Gastrocnemius medialis (tissue), 4 donors: Measurements from ENCODE around the gene CFAP300. TPM values are rescaled to one million over a fixed set of nuclear protein-coding genes. Genes with fewer than 3 reads are reported as not detected.
A peak's percentile ranks its signal among the peaks of the same experiment; 100 is the strongest.

Experiments
- ATAC-seq, 2 donors: fragments of 150-250 bp; one replicate each; pipeline ENCODE4 v1.9.1; 2016
- DNase-seq, 2 donors: peaks; one replicate each; pipeline ENCODE4 v3.0.0-alpha.2; 2019
- H3K27ac ChIP-seq, 4 donors: fragments of 200-600 bp; sonication (generic); 1 replicate in 1 of 4; 2 replicates in 3 of 4; pipeline ENCODE4 v1.5.1; 2016 to 2018; ENCODE audit warnings: mild to moderate bottlenecking in 2 of 4, moderate library complexity in 1 of 4
- H3K27me3 ChIP-seq, 3 donors: fragments of 200-600 bp; sonication (generic) in 2 of 3; 1 replicate in 1 of 3; 2 replicates in 2 of 3; pipeline versions ENCODE4 v1.5.1 to v1.6.0; 2016 to 2019; ENCODE audit warnings: mild to moderate bottlenecking in 1 of 3, moderate library complexity in 1 of 3
- H3K36me3 ChIP-seq, 2 donors: fragments of 200-600 bp; sonication (generic) in 1 of 2; one replicate each; pipeline ENCODE4 v1.5.1; 2017 to 2018
- H3K4me1 ChIP-seq, 2 donors: fragments of 200-600 bp; sonication (generic) in 1 of 2; one replicate each; pipeline ENCODE4 v1.5.1; 2016 to 2017; ENCODE audit warnings: mild to moderate bottlenecking in 2 of 2
- H3K4me3 ChIP-seq, 4 donors: fragments of 200-600 bp; sonication (generic) in 3 of 4; 1 replicate in 1 of 4; 2 replicates in 3 of 4; pipeline ENCODE4 v1.5.1; 2016 to 2019; ENCODE audit warnings: mild to moderate bottlenecking in 2 of 4
- H3K9me3 ChIP-seq, 3 donors: fragments of 200-600 bp; sonication (generic) in 2 of 3; 1 replicate in 1 of 3; 2 replicates in 2 of 3; pipeline ENCODE4 v1.5.1; 2016 to 2019
- POLR2A ChIP-seq, 2 donors: fragments of 450-650 bp; IDR thresholded peaks; one replicate each; pipeline ENCODE4 v1.6.1; 2017; ENCODE audit warnings: antibody characterized with exemption in 2 of 2, mild to moderate bottlenecking in 2 of 2, moderate library complexity in 2 of 2
- in situ Hi-C, 4 donors: fragments of 200-750 bp; cut with MboI; loops; one replicate each; pipeline versions ENCODE4 v1.15.0 to v1.8.0; 2017; ENCODE audit warnings: low sequenced_read_pairs in 4 of 4
- intact Hi-C: fragments of 100-400 bp; cut with DNase I; formaldehyde crosslinking; loops from one replicate; pipeline ENCODE4 v1.15.1; 2023; ENCODE audit warnings: low total_unique reads
- total RNA-seq, 4 donors: library from RNA; depleted of rRNA; stranded (reverse); fragments of >200 nt; gene quantifications; one replicate each; pipeline versions ENCODE4 v1.1.0 to v1.2.3, GENCODE V29; 2016
- TF ChIP-seq, protein P1 (sequence below), 5 experiments: fragments of 450-650 bp in 3 of 5; fragments of 200-600 bp in 2 of 5; sonication (generic) in 2 of 5; IDR thresholded peaks in 4 of 5; conservative IDR thresholded peaks in 1 of 5; 1 replicate in 4 of 5; 2 replicates in 1 of 5; pipeline ENCODE4 v1.5.1; 2016 to 2019; ENCODE audit warnings: antibody characterized with exemption in 5 of 5, mild to moderate bottlenecking in 3 of 5, moderate library complexity in 3 of 5

CFAP300 gene
- total RNA-seq = under 1 TPM in 1 of 4 donors, not detected in 3; 0.22 TPM

DNA sequence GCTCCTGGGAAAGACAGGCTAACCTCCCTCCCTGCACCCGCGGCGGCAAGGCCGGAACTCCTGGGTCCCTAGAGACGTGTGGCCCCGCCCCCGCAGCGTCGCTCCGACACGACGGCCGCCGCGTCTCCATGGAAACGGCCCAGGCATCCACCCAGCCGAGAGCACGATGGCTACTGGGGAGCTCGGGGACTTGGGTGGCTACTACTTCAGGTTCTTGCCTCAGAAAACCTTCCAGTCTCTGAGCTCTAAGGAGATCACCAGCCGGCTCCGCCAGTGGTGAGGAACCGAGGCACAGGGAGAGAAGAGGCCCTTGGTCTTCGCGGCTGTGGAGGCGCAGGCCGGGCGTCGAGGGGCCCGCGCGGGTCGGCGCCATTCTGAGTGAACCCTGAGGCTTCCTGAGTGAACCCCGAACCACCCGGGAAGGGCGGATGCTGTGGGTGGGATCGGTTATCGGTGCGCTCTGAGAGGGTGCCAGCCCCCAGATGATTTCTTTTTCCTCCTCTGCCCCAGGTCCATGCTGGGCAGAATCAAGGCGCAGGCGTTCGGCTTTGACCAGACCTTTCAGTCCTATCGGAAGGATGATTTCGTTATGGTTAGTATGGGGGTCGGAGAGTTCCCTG lies at the start of gene CFAP300:
CFAP300 (plus strand) TSS at position 133 of the 620 bp plus-strand sequence; CDS start at position 167, 34 bp downstream.
- Histone ChIP-seq H3K27ac (peak within 1 kb of the TSS; percentile 31 to 56 (median 37)), H3K4me1 (peaks cover 0 to 8% of the 10 kb centered on the region in 2 donors), H3K36me3 (no peaks in the 10 kb centered on the region), H3K4me3 (peak within 1 kb of the TSS; percentile 61 to 87 (median 63)), H3K9me3 (no peaks in the 10 kb centered on the region), H3K27me3 (peaks cover 7 to 14% (median 12%) of the 10 kb centered on the region in 3 donors)
- ATAC-seq (peak; percentile 68 to 79), DNase-seq (peak; percentile 58 to 70)
- no peak for TF ChIP-seq POLR2A (IDR thresholded peaks at IDR 0.05)
- TF ChIP-seq, protein P1, sequence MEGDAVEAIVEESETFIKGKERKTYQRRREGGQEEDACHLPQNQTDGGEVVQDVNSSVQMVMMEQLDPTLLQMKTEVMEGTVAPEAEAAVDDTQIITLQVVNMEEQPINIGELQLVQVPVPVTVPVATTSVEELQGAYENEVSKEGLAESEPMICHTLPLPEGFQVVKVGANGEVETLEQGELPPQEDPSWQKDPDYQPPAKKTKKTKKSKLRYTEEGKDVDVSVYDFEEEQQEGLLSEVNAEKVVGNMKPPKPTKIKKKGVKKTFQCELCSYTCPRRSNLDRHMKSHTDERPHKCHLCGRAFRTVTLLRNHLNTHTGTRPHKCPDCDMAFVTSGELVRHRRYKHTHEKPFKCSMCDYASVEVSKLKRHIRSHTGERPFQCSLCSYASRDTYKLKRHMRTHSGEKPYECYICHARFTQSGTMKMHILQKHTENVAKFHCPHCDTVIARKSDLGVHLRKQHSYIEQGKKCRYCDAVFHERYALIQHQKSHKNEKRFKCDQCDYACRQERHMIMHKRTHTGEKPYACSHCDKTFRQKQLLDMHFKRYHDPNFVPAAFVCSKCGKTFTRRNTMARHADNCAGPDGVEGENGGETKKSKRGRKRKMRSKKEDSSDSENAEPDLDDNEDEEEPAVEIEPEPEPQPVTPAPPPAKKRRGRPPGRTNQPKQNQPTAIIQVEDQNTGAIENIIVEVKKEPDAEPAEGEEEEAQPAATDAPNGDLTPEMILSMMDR (IDR thresholded peaks at IDR 0.05 in 4 of 5, conservative IDR thresholded peaks at IDR 0.05 in 1 of 5) = no peak
- in situ Hi-C loops = no loop called here
- intact Hi-C loops = loop anchor here (5.0 kb wide), 1 partner anchor 220 kb away; no protein-coding TSS in a partner anchor

DNA sequence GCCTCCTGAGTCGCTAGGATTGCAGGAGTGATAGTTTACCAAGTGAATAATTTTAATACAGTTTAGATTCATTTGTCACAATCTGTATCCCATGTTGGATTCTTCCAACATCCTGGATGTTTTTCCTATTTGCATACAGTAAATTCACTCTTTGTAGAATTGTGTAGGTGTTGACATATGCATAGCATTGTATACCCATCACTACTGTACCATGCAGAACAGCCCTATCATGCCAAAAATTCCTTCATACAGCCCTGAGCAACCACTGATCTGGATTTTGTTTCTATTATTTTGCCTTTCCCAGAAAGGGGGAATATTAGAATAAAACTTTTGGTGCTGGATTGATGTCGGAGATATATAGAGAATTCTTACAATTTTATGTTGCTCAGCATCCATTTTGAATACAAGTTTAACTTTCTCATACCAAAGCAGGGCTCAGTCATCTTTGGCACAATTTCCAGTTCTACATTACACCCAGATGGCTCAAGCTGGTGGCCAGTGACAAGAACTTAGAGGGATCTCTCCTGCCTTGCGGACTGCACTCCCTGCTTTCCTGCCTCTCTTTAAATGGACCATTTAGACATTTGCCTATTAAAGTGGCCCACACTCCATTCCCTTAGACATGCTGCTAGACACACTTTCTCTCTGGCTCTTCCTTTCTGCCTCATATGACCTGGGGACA lies 45.4 kb upstream of the CFAP300 start:
- Histone ChIP-seq H3K9me3 (no peaks in the 10 kb centered on the region), H3K4me3 (no peak overlapping the region), H3K4me1 (no peaks in the 10 kb centered on the region), H3K36me3 (no peaks in the 10 kb centered on the region), H3K27ac (no peak overlapping the region), H3K27me3 (no peaks in the 10 kb centered on the region)
- intact Hi-C loops = no loop called here
- no peak for DNase-seq
- in situ Hi-C loops = loop anchor here (10.0 to 25.0 kb wide), 3 partner anchors 137 to 539 kb away; no protein-coding TSS in a partner anchor
- TF ChIP-seq, protein P1 (IDR thresholded peaks at IDR 0.05 in 4 of 5, conservative IDR thresholded peaks at IDR 0.05 in 1 of 5) = no peak
- TF ChIP-seq POLR2A (IDR thresholded peaks at IDR 0.05) = no peak
- no peak for ATAC-seq

DNA sequence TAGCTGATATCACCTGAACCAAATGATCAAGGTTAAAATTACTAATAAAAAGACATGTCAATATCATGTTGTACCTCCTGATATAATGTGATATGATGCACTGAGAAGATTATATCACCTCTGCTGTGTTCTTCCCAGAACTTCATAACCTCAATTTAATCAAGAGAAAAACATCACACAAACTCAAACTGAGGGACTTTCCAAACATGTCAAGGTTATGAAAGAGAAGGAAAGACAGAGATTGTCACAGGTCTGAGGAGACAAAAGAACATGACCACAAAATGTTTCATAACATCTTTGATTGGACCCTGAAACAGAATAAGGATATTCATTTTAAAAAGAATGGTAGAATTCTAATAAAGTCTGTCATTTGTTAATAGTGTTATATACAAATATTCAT lies 43.0 kb upstream of the CFAP300 start:
- intact Hi-C loops = no loop called here
- Histone ChIP-seq H3K36me3 (no peaks in the 10 kb centered on the region), H3K4me3 (no peak overlapping the region), H3K27ac (no peak overlapping the region), H3K27me3 (no peaks in the 10 kb centered on the region), H3K4me1 (no peaks in the 10 kb centered on the region), H3K9me3 (no peaks in the 10 kb centered on the region)
- ATAC-seq = no peak
- TF ChIP-seq, protein P1 (IDR thresholded peaks at IDR 0.05 in 4 of 5, conservative IDR thresholded peaks at IDR 0.05 in 1 of 5) = no peak
- no peak for TF ChIP-seq POLR2A (IDR thresholded peaks at IDR 0.05)
- no peak for DNase-seq
- in situ Hi-C loops = loop anchor here (10.0 to 25.0 kb wide), 3 partner anchors 139 to 542 kb away; no protein-coding TSS in a partner anchor

DNA sequence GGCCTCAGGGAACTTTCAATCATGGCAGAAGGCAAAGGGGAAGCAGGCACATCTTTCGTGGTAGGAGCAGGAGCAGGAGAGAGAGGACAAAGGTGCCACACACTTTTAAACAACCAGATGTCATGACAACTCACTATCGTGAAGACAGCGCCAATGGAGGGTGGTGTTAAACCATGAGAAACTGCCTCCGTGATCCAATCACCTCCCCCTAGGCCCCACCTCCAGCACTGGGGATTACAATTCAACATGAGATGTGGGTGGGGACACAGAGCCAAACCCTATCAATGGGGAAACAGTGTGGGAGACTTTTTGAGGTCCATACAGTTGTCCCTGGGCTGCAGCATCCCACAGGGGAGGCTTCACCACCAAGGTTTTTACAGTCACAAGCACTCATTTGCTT lies 41.9 kb upstream of the CFAP300 start:
- Histone ChIP-seq H3K27me3 (no peaks in the 10 kb centered on the region), H3K9me3 (no peaks in the 10 kb centered on the region), H3K4me1 (no peaks in the 10 kb centered on the region), H3K36me3 (no peaks in the 10 kb centered on the region), H3K4me3 (no peak overlapping the region), H3K27ac (no peak overlapping the region)
- DNase-seq (no peak), ATAC-seq (no peak)
- in situ Hi-C loops (loop anchor here (10.0 to 25.0 kb wide), 3 partner anchors 141 to 543 kb away; no protein-coding TSS in a partner anchor), intact Hi-C loops (no loop called here)
- no peak for TF ChIP-seq POLR2A (IDR thresholded peaks at IDR 0.05)
- TF ChIP-seq, protein P1 (IDR thresholded peaks at IDR 0.05 in 4 of 5, conservative IDR thresholded peaks at IDR 0.05 in 1 of 5) = no peak
